Measurements from ENCODE around the gene LIMD2.

Gene LIMD2

DNA sequence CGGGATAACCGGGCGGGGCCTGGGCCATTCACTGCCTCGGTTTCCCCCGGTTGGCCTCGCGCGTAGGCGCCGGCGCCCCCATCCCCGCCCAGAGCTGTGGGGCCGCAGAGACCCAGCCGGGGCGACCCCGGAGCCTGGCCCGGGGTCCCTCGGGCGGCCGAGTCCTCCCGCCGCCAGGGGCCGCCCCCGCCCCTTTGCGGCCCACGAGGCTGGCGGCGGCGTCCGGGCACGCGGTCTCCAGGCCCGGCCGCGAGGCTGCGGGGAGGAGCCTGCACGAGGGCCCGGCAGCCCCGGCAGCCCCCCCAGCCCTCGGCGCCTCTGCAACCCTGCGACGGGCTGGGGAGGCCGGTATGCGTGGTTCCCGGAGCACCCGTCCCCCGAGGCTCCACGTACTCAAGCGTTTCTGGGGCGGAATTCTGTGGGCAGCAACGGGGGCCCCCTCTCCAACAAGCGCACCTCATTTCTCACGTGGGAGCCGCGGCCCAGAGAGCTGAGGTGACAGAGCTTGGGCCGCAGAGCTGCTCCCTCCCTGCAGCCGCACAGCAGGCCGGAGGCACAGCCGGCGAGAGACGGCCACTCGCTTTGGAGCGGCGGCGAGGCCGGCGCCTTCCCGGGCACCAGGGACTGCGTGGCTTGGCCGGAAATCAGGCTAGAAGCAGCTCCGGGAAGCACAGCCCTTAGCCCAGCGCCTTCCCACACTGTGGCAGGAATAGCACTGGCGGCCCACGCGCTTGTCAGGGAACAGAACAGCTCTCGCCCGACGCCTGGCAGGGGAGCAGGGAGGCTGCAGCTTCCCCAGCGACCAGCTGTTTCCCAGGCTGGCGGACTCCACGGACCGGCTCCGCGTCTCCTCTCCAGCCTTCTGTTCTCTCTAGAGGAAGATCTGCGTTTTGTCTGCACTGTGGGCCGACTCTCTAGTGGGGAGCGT, 867 bp upstream of the LIMD2 start:
- peak; percentile 38 to 77 (median 54) for DNase-seq

DNA sequence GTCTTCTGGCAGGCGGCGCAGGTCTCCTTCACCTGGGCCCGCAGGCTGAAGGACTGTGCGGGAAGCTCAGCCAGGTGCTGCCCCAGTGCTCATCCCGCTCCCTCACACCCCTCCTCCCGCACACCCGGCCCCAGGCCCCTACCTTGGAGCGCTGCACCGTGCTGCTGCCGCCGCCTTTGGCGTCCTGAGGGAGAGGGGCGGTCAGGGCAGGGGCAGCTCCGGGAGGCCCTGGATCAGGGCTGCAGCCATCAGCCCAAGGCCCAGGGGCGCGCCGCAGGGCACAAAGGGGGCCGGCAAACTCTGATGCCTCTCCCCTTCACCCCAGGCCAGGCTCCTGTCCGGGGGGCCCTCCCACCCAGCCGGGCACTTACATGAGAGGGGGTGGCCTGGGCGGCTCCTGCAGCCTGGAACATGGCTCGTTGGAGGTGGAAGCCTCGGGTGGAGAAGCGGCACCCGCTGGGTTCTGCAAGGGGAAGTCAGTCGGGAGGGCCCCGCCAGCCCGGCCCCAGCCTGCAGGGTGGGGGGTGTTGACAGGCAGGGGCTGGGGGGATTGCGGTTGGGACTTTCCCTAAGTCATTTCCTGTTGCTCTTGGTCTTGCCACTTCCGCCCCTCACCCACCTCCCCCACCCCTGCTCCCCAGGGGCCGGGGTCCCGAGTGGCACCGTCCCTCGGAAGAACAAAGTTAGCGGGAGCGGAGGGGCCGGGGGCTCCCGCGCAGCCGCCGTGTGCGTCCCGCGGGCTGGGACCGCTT, 863 bp downstream of the LIMD2 start:
- DNase-seq, result peak; percentile 78 to 95 (median 90)

DNA sequence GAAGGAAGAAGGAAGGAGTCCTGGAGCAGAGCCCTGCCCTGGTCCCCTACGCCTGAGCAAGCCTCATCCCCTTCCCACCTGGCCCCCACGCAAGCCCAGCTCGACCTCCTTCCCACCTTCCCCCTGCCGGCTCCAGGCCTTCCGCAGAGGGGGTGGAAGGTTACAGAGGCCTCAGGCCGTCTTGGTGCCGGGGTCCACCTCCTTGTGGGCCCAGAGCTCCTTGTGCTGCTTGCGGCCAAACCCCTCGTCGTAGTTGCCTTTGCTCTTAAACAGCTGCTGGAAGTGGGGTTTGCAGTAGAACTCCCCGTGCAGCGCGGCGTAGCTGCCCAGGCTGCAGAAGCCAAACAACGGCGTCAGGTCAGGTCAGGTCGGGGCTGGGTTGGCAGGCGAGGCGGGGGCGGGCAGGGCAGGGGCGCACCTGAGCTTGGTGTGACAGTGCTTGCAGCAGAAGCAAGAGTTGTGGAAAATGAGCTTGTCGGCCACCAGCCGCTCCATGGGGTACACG, 1.5 kb downstream of the LIMD2 start:
- peak in 5 of 6 experiments; percentile 25 to 72 (median 50) for DNase-seq

DNA sequence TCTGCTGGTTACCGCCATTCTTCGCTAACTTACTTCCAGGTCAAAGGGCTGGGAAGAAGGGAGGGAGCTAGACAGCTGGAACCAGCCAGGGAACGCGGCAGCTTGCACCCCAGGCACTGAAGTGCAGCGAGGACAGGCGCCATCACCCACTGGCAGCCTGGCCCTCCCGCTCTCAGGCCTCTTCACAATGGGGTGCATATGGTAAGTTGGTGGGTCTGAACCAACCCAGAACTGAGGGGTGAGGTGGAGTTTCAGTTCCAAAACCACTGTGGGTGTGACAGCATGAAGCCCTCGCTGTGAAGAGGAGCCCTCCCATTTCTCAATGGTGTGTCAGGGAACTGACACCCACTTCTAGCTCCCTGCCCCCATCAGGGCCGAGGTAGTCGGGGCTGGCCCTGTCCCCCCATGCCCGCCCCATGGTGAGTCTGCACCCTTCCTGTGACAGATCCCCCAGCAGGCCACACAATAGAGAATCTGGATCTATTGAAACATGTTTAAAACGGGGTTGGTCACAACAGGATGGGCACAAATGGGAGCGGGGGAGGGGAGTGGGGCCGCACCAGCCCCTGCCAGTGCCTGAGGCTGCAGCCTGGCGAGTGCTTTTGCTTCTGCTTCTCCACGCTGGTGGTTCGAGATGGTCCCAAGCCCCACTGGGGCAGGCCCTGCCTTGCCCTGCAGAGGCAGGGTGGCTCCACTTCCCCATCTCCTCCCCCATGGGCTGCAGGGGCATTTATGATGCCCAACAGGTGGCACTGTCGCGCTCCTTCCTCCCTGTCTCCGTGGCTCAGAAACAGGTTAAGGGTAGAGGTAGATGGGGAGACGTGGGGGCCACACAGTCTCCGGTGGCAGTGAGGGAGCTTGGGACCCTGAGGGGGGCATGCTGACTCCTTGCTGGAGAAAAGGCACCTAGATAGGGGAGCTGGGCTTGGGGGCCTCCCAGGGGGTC, 2.3 kb downstream of the LIMD2 start:
- peak; percentile 78 to 89 (median 82) for DNase-seq

GRCh38 chr17:63696381-63696961, 3.5 kb downstream of the LIMD2 start:
- DNase-seq, result peak in 5 of 6 experiments; percentile 37 to 67 (median 54)

DNA sequence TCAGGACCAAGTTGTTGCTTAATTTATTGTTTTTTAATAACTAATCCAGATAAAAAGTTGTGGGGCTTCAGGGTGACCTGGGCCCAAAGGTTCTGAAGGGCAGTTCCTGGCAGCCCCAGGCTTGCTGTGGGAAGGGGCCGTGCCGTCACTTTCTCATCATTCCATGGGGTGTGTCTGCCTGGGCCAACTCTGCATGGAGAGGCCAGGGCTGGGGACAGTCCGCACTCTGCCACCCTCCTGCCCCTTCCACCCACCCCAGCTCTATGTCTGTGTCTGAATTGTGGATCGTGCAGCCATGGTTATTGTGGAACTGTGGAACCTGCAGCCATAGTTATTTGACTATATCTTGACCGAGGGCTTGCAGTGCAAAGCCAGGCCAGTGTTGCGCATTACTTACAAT, 4.0 kb downstream of the LIMD2 start:
- peak in 3 of 6 experiments; percentile 18 to 66 (median 46) for DNase-seq

DNA sequence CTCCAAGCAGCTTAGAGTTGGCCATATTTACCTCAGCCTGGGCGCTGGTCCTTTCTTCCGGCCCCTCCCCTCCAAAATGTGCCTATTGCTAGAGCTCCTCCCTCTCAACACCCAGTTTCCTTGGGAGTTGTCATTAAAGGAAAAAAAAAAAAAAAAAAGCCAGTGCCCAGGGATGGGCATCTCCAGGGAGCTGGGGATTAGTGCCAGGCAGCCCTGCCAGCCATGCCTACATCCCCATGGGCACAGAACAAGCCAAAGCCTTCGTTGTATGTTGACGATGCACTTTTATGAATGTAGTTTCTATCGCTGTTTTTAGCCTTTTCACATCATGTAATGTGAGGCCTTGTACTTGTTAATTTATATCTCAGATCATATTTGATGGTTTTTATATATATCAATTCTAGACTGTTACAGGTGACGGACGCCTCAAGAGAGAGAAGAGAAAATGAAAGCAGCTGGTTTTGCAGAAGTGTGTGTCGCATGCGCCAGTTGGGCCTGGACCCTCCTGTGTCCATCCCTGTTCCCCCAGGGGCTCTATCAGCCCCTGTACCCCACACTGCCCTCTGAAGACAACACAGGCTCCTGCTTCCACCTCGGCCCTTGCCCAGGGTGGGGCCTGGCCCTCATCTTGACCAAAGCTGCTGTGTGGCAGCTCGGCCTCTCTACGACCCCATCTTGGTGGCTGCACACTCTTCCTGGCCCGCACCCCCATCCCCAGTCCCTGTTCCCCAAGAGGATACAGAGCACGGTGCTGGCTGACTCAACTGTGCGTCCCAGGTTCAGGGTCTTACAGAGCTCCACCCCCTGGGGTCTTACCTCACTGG, 4.8 kb downstream of the LIMD2 start:
- DNase-seq, result peak in 2 of 6 experiments; percentile 45 to 52

- peak in 3 of 6 experiments; percentile 20 to 61 (median 49) for DNase-seq
These were observed 5.5 kb downstream of the LIMD2 start for GRCh38 chr17:63694229-63694949.

DNA sequence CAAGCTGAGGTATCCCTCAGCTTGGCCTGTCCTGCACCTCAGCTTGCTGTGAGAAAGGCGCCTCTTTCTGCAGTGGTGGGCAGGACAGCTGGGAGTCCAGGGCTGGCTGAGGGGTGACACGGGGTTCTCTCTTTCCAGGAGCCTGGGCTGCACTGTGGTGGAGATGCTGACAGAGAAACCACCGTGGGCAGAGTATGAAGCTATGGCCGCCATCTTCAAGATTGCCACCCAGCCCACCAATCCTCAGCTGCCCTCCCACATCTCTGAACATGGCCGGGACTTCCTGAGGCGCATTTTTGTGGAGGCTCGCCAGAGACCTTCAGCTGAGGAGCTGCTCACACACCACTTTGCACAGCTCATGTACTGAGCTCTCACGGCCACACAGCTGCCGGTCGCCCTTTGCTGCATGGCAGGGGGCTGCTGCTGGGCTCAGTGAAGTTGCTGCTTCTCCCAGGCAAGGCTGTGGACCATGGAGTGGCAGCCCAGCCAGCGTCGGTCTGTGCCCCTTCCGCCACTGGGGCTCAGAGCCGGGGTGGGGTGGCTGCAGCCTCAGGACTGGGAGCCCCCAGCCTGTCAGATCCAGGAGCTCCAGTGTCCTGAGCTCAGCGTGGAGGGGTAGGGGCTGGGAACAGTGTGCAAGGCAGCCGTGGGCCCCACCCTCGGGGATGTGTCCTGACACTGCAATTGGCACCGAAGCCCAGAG, 6.4 kb downstream of the LIMD2 start:
- peak in 2 of 6 experiments; percentile 16 to 34 for DNase-seq

- DNase-seq, result no peak
These were observed 7.6 kb downstream of the LIMD2 start for GRCh38 chr17:63692195-63692816.

DNA sequence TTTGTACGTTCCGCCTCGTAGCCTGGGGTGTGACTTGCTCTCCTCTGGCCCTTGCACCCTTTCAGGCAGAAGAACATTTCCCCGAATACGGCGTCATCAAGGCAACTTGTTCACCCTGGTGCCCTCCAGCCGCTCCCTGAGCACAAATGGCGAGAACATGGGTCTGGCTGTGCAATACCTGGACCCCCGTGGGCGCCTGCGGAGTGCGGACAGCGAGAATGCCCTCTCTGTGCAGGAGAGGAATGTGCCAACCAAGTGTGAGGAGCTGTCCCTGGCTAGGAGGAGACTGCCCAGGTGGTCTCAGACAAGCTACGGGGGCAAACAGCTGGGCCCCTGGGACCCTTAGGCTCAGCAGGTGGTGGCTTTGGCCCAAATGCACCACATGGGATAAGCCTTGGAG, 10.4 kb downstream of the LIMD2 start:
- no peak for DNase-seq

DNA sequence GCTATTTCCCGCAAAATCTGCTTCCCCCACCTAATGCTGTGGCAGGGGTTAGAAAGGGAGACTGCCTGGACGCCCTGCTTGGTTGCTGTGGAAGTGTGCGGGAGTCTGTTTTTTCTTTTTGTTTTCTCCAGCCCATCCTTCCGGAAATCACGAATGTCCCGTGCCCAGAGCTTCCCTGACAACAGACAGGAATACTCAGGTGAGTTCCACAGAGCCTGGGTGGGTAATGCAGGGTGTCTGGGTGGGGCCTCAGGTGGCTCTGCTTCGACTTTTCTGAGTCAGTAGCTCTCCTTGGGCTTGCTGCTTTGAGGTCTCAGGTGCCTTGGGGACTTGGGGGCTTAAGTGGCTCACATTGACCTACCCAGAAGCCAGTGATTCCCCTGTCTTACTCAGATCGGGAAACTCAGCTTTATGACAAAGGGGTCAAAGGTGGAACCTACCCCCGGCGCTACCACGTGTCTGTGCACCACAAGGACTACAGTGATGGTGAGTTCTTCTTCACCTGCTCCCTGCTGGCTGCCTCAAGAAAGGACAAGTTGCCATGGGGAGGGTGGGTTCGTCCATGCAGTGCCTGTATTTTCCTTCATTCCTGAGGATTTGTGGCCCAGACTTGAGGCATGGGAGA, 11.4 kb downstream of the LIMD2 start:
- DNase-seq, result no peak

- DNase-seq, result no peak
These were observed 13.7 kb downstream of the LIMD2 start for GRCh38 chr17:63686138-63686685.

- no peak for DNase-seq
These were observed 14.3 kb downstream of the LIMD2 start for GRCh38 chr17:63685578-63685977.

DNA sequence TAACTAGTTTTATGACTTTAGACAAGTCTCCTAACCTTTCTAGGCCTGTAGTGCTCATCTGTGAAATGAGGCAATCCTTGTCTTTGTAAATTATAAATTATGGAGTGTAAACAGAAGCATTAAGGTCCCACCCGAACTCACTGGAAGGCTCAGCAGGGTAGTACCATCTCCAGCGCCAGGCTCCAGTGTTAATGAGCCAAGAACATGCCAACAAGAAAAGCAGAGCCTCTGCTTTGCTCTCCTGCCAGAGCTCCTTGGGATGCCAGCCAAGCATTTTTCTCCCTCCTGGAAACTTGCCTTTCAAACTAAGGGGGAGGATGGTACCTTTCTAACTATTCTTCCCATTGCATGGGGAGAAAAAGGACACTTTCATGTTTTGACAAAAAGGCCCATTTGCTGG, 14.9 kb downstream of the LIMD2 start:
- DNase-seq, result no peak

- DNase-seq, result no peak
These were observed 16.9 kb downstream of the LIMD2 start for GRCh38 chr17:63682981-63683380.

GRCh38 chr17:63682441-63682840, 17.5 kb downstream of the LIMD2 start:
- DNase-seq, result no peak

GRCh38 chr17:63681530-63681929, 18.4 kb downstream of the LIMD2 start:
- DNase-seq, result no peak
